ENCODE data around the gene ADSS1. TPM values are rescaled to one million over a fixed set of nuclear protein-coding genes. Genes with fewer than 3 reads are reported as not detected.
A peak's percentile ranks its signal among the peaks of the same experiment; 100 is the strongest.

ADSS1 gene
- total RNA-seq, 2 experiments from 2014 or later: 0.98 to 1.2 TPM

- no peak overlapping the region for H3K27ac Mint-ChIP-seq
These were observed 15.0 kb downstream of the ADSS1 start for GRCh38 chr14:104739026-104739425.

GRCh38 chr14:104739546-104740516 lies 15.8 kb downstream of the ADSS1 start:
- H3K27ac Mint-ChIP-seq: no peak overlapping the region
- ChIA-PET CTCF (no interaction called here), POLR2A (no interaction called here)
- no peaks in the 10 kb centered on the region for H3K4me1 Mint-ChIP-seq
- DNase-seq: no peak
- H3K36me3 Mint-ChIP-seq (ENCODE audit: low read depth): no peaks in the 10 kb centered on the region
- H3K4me3 Mint-ChIP-seq: no peak overlapping the region
- H3K9me3 Mint-ChIP-seq: no peaks in the 10 kb centered on the region
- peaks cover 6% of the 10 kb centered on the region for H3K27me3 Mint-ChIP-seq

More at GRCh38 chr14:104739026-104739425, 15.0 kb downstream of the ADSS1 start:
- Mint-ChIP-seq H3K4me1 (no peaks in the 10 kb centered on the region), H3K4me3 (no peak overlapping the region), H3K36me3 (ENCODE audit: low read depth) (no peaks in the 10 kb centered on the region), H3K27me3 (peaks cover 6% of the 10 kb centered on the region), H3K9me3 (no peaks in the 10 kb centered on the region)
- ChIA-PET POLR2A (interaction anchor here (1.6 kb wide), 1 partner anchor 14 kb away, joined by 6 read pairs; the partner anchor contains the start of gene SIVA1), CTCF (no interaction called here)
- DNase-seq: no peak

- Mint-ChIP-seq H3K4me1 (peaks cover 14% of the 10 kb centered on the region), H3K27me3 (peaks cover 6% of the 10 kb centered on the region), H3K27ac (no peak overlapping the region), H3K4me3 (no peak overlapping the region), H3K36me3 (ENCODE audit: low read depth) (no peaks in the 10 kb centered on the region), H3K9me3 (no peaks in the 10 kb centered on the region)
- no peak for DNase-seq
- ChIA-PET POLR2A (interaction anchor here (2.1 kb wide), 1 partner anchor 11 kb away, joined by 12 read pairs; the partner anchor contains the start of gene SIVA1), CTCF (no interaction called here)
These were observed 17.2 kb downstream of the ADSS1 start for GRCh38 chr14:104741108-104741802.

- H3K9me3 Mint-ChIP-seq: no peaks in the 10 kb centered on the region
- peaks cover 6% of the 10 kb centered on the region for H3K27me3 Mint-ChIP-seq
- DNase-seq: no peak
- POLR2A ChIA-PET: interaction anchor here (2.1 kb wide), 1 partner anchor 10 kb away, joined by 12 read pairs; the partner anchor contains the start of gene SIVA1
- H3K27ac Mint-ChIP-seq: no peak overlapping the region
- no peak overlapping the region for H3K4me3 Mint-ChIP-seq
- H3K4me1 Mint-ChIP-seq: peaks cover 16% of the 10 kb centered on the region
- CTCF ChIA-PET: no interaction called here
- H3K36me3 Mint-ChIP-seq (ENCODE audit: low read depth): no peaks in the 10 kb centered on the region
These were observed 17.8 kb downstream of the ADSS1 start for GRCh38 chr14:104741803-104742251.

GRCh38 chr14:104742586-104743455 lies 18.8 kb downstream of the ADSS1 start:
- Mint-ChIP-seq H3K27me3 (no peaks in the 10 kb centered on the region), H3K36me3 (ENCODE audit: low read depth) (no peaks in the 10 kb centered on the region), H3K4me3 (no peak overlapping the region), H3K9me3 (no peaks in the 10 kb centered on the region), H3K4me1 (peaks cover 16% of the 10 kb centered on the region), H3K27ac (no peak overlapping the region)
- DNase-seq: no peak
- CTCF ChIA-PET: no interaction called here
- POLR2A ChIA-PET: interaction anchor here (2.1 kb wide), 1 partner anchor 9 kb away, joined by 12 read pairs; the partner anchor contains the start of gene SIVA1

GRCh38 chr14:104743461-104744380 lies 19.7 kb downstream of the ADSS1 start:
- H3K27me3 Mint-ChIP-seq: no peaks in the 10 kb centered on the region
- no peak overlapping the region for H3K4me3 Mint-ChIP-seq
- no peaks in the 10 kb centered on the region for H3K9me3 Mint-ChIP-seq
- POLR2A ChIA-PET: interaction anchor here (2.1 kb wide), 1 partner anchor 8 kb away, joined by 12 read pairs; the partner anchor contains the start of gene SIVA1
- no peak overlapping the region for H3K27ac Mint-ChIP-seq
- CTCF ChIA-PET: no interaction called here
- peaks cover 16% of the 10 kb centered on the region for H3K4me1 Mint-ChIP-seq
- no peak for DNase-seq
- no peaks in the 10 kb centered on the region for H3K36me3 Mint-ChIP-seq (ENCODE audit: low read depth)

- no peak for DNase-seq
- H3K4me1 Mint-ChIP-seq: peaks cover 16% of the 10 kb centered on the region
- no peaks in the 10 kb centered on the region for H3K36me3 Mint-ChIP-seq (ENCODE audit: low read depth)
- ChIA-PET CTCF (no interaction called here), POLR2A (interaction anchor here (0.9 kb wide), 1 partner anchor 21 kb away, joined by 3 read pairs; no protein-coding TSS in a partner anchor)
- no peaks in the 10 kb centered on the region for H3K27me3 Mint-ChIP-seq
- no peak overlapping the region for H3K4me3 Mint-ChIP-seq
- no peaks in the 10 kb centered on the region for H3K9me3 Mint-ChIP-seq
- H3K27ac Mint-ChIP-seq: no peak overlapping the region
These were observed 20.5 kb downstream of the ADSS1 start for GRCh38 chr14:104744484-104744883.

GRCh38 chr14:104745431-104745830 lies 21.4 kb downstream of the ADSS1 start:
- no peak overlapping the region for H3K4me3 Mint-ChIP-seq
- ChIA-PET CTCF (no interaction called here), POLR2A (interaction anchor here (0.9 kb wide), 1 partner anchor 22 kb away, joined by 3 read pairs; no protein-coding TSS in a partner anchor)
- H3K36me3 Mint-ChIP-seq (ENCODE audit: low read depth): no peaks in the 10 kb centered on the region
- H3K27ac Mint-ChIP-seq: no peak overlapping the region
- peaks cover 16% of the 10 kb centered on the region for H3K4me1 Mint-ChIP-seq
- no peaks in the 10 kb centered on the region for H3K9me3 Mint-ChIP-seq
- DNase-seq: no peak
- H3K27me3 Mint-ChIP-seq: no peaks in the 10 kb centered on the region

- Mint-ChIP-seq H3K36me3 (ENCODE audit: low read depth) (no peaks in the 10 kb centered on the region), H3K9me3 (no peaks in the 10 kb centered on the region), H3K27ac (no peak overlapping the region), H3K27me3 (no peaks in the 10 kb centered on the region), H3K4me1 (peaks cover 16% of the 10 kb centered on the region), H3K4me3 (no peak overlapping the region)
- POLR2A ChIA-PET: no interaction called here
- CTCF ChIA-PET: no interaction called here
- DNase-seq: peak; percentile 47
These were observed 22.1 kb downstream of the ADSS1 start for GRCh38 chr14:104746071-104746545.

GRCh38 chr14:104746934-104747481 lies 23.0 kb downstream of the ADSS1 start:
- no peak for DNase-seq
- Mint-ChIP-seq H3K27ac (no peak overlapping the region), H3K36me3 (ENCODE audit: low read depth) (no peaks in the 10 kb centered on the region), H3K4me1 (peaks cover 16% of the 10 kb centered on the region), H3K4me3 (no peak overlapping the region), H3K27me3 (no peaks in the 10 kb centered on the region), H3K9me3 (no peaks in the 10 kb centered on the region)
- ChIA-PET CTCF (no interaction called here), POLR2A (no interaction called here)

- POLR2A ChIA-PET: no interaction called here
- DNase-seq: no peak
- CTCF ChIA-PET: no interaction called here
- H3K27ac Mint-ChIP-seq: no peak overlapping the region
- no peaks in the 10 kb centered on the region for H3K27me3 Mint-ChIP-seq
- no peaks in the 10 kb centered on the region for H3K9me3 Mint-ChIP-seq
- no peaks in the 10 kb centered on the region for H3K36me3 Mint-ChIP-seq (ENCODE audit: low read depth)
- no peak overlapping the region for H3K4me3 Mint-ChIP-seq
- H3K4me1 Mint-ChIP-seq: peaks cover 20% of the 10 kb centered on the region
These were observed 23.8 kb downstream of the ADSS1 start for GRCh38 chr14:104747876-104748275.

Measured in activated CD4-positive, alpha-beta memory T cell treated with anti-CD3 and anti-CD28 coated beads, Interleukin-2, amount 10 ng/mL, durations not matched to agents 7 days and 5 days (primary cell).